ENCODE measurements around the gene CNKSR1.

Gene CNKSR1

DNA sequence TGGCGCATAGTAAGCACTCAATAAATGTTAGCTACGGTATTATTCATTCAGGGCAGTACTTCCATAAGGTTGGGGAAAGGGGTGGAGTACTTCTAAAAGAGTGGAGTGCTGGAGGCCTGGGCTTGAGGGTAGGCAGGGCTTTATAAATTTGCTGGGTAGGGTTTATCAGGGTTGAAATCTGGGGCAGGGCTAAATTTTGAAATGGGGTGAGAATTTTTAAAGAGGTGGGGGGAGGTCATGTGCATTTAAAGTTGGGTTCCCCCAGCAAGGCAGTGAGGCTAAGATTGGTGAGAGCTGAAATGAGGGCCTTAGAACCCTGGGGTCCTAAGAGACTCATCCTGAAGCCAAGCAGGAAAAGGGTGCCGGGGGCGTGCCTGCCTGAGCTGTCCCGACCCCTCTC, 23.1 kb downstream of the CNKSR1 start:
- DNase-seq (ENCODE audit: low spot score): no peak
- TF ChIP-seq, protein P1, sequence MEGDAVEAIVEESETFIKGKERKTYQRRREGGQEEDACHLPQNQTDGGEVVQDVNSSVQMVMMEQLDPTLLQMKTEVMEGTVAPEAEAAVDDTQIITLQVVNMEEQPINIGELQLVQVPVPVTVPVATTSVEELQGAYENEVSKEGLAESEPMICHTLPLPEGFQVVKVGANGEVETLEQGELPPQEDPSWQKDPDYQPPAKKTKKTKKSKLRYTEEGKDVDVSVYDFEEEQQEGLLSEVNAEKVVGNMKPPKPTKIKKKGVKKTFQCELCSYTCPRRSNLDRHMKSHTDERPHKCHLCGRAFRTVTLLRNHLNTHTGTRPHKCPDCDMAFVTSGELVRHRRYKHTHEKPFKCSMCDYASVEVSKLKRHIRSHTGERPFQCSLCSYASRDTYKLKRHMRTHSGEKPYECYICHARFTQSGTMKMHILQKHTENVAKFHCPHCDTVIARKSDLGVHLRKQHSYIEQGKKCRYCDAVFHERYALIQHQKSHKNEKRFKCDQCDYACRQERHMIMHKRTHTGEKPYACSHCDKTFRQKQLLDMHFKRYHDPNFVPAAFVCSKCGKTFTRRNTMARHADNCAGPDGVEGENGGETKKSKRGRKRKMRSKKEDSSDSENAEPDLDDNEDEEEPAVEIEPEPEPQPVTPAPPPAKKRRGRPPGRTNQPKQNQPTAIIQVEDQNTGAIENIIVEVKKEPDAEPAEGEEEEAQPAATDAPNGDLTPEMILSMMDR (IDR thresholded peaks at IDR 0.05; ENCODE audit: extremely low read depth, missing control alignments): no peak

DNA sequence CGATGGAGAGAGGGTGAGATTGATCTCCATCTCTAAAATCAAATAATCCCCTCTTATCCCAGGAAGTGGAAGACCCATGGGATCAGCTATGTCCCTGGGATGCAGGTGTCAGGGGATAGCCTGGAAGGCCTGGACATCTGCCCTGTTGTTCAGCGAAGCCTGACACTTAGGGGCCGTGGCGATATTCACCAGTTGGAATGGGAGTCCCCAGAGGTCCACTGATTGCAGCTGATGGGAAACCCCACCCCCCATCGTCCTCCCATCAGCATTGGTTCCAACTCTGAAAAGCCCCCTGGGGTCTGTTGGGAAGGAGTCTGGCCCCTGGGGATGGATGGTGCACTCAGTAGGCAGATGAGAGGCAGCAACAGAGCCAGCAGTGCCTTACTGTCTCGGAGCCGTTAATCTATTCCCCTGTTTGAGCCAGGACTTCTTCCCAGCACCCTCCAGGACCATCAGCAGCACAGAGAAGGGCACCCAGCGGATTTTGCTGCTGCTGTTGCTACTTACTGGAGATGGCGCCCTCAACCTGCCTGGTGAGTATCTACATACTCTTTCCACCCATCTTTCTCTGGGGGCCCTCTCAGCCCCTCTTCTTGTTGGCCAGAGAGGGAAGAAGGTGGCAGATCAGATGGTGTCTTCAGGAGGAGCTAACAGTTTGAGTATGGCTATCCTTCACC, 26.5 kb downstream of the CNKSR1 start:
- DNase-seq (ENCODE audit: low spot score): no peak

GRCh38 chr1:26210147-26210870, 33.0 kb downstream of the CNKSR1 start:
- DNase-seq (ENCODE audit: low spot score): no peak

More for the DNA sequence above, 26.5 kb downstream of the CNKSR1 start:
- TF ChIP-seq, protein P1 (IDR thresholded peaks at IDR 0.05; ENCODE audit: extremely low read depth, missing control alignments): no peak

DNA sequence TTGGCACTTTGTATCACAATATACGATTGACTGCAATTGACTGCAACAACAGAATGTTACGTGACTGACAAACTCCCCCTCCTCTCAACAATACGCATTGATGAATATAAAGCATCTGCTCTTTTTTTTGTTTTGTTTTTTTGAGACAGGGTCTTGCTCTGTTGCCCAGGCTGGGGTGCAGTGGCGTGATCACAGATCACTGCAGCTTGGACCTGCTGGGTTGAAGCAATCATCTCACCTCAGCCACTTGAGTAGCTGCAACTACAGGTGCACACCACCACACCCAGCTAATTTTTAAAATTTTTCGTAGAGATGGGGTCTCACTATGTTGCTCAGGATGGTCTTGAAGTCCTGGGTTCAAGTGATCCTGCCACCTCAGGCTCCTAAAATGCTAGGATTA, 35.4 kb downstream of the CNKSR1 start:
- DNase-seq (ENCODE audit: low spot score): no peak
- TF ChIP-seq, protein P1 (IDR thresholded peaks at IDR 0.05; ENCODE audit: extremely low read depth, missing control alignments): no peak

More at GRCh38 chr1:26210147-26210870, 33.0 kb downstream of the CNKSR1 start:
- TF ChIP-seq, protein P1 (IDR thresholded peaks at IDR 0.05; ENCODE audit: extremely low read depth, missing control alignments): no peak

DNA sequence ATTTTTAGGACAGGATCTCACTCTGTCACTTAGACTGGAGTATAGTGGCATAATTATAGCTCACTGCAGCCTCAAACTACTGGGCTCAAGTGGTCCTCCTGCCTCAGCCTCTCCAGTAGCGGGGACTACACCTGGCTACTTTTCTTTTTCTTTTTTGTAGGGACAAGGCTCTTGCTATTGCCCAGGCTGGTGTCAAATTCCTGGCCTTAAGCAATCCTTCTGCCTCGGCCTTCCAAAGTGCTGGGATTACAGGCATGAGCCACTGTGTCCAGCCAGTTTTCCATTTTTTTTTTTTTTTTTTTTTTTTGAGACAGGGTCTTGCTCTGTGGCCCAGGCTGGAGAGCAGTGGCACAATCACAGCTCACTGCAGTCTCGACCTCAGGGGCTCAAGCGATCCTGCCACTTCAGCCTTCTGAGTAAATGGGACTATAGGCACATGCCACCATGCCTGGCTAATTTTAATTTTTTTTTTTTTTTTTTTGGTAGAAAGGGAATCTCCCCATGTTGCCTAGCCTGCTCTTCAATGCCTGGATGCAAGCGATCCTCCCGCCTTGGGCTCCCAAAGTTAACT, 36.1 kb downstream of the CNKSR1 start:
- DNase-seq (ENCODE audit: low spot score): no peak
- TF ChIP-seq, protein P1 (IDR thresholded peaks at IDR 0.05; ENCODE audit: extremely low read depth, missing control alignments): no peak

GRCh38 chr1:26215246-26215645, 38.0 kb downstream of the CNKSR1 start:
- TF ChIP-seq, protein P1 (IDR thresholded peaks at IDR 0.05; ENCODE audit: extremely low read depth, missing control alignments): no peak
- no peak for DNase-seq (ENCODE audit: low spot score)

GRCh38 chr1:26218906-26219494, 41.7 kb downstream of the CNKSR1 start:
- TF ChIP-seq, protein P1 (IDR thresholded peaks at IDR 0.05; ENCODE audit: extremely low read depth, missing control alignments): no peak
- no peak for DNase-seq (ENCODE audit: low spot score)
